NOMO-1 (cell line): ENCODE results near the gene MR1.

Experiments used
- DNase-seq, 2 experiments: peaks; one replicate each; lab custom pipeline; 2025; ENCODE audit not compliant: unreplicated experiment in 2 of 2; lab: John Stamatoyannopoulos, UW

MR1 gene

GRCh38 chr1:181089017-181089675 is 55.4 kb downstream of the MR1 start:
- DNase-seq = peak in 1 of 2 experiments; percentile 17

GRCh38 chr1:181089676-181090544 is 56.1 kb downstream of the MR1 start:
- peak; percentile 58 to 64 for DNase-seq

- DNase-seq = peak in 1 of 2 experiments; percentile 18
Measured at GRCh38 chr1:181090641-181091126, 56.9 kb downstream of the MR1 start.

GRCh38 chr1:181091309-181092040 is 57.7 kb downstream of the MR1 start:
- no peak for DNase-seq

- DNase-seq = no peak
Measured at GRCh38 chr1:181092056-181092455, 58.3 kb downstream of the MR1 start.

- DNase-seq = no peak
Measured at GRCh38 chr1:181092883-181093458, 59.2 kb downstream of the MR1 start.

- no peak for DNase-seq
Measured at GRCh38 chr1:181094416-181095212, 60.8 kb downstream of the MR1 start.

- DNase-seq = no peak
Measured at GRCh38 chr1:181095260-181095659, 61.5 kb downstream of the MR1 start.

- no peak for DNase-seq
Measured at GRCh38 chr1:181095763-181096184, 62.0 kb downstream of the MR1 start.

GRCh38 chr1:181097242-181097641 is 63.5 kb downstream of the MR1 start:
- DNase-seq = no peak

GRCh38 chr1:181099152-181100014 is 65.6 kb downstream of the MR1 start:
- peak; percentile 60 to 81 for DNase-seq

GRCh38 chr1:181100015-181100905 is 66.5 kb downstream of the MR1 start:
- no peak for DNase-seq

- no peak for DNase-seq
Measured at GRCh38 chr1:181100934-181101333, 67.2 kb downstream of the MR1 start.

GRCh38 chr1:181101581-181102226 is 67.9 kb downstream of the MR1 start:
- no peak for DNase-seq

- DNase-seq = no peak
Measured at GRCh38 chr1:181102841-181103240, 69.1 kb downstream of the MR1 start.

GRCh38 chr1:181103399-181103798 is 69.6 kb downstream of the MR1 start:
- no peak for DNase-seq

- peak in 1 of 2 experiments; percentile 34 for DNase-seq
Measured at GRCh38 chr1:181104042-181104789, 70.4 kb downstream of the MR1 start.
